Activated CD4-positive, alpha-beta memory T cell treated with anti-CD3 and anti-CD28 coated beads for 36 hours (primary cell): Measurements from ENCODE around the gene MREG. TPM values are rescaled to one million over a fixed set of nuclear protein-coding genes. Genes with fewer than 3 reads are reported as not detected.
"Not testable (repeated sequence)": the region's sequence is repeated elsewhere in the genome, so short reads cannot be mapped to it uniquely, and the experiment has no call there.

Experiments used
- CTCF ChIA-PET: fragments of 350-600 bp; sonication (Branson Sonifier 250); formaldehyde crosslinking; loops from one replicate; lab custom pipeline; 2021; ENCODE audit warnings: antibody characterized with exemption, inconsistent platforms; lab: Charles Lee
- POLR2A ChIA-PET: fragments of 350-600 bp; sonication (Branson Sonifier 250); formaldehyde crosslinking; loops from one replicate; lab custom pipeline; 2021; ENCODE audit warnings: antibody characterized with exemption; lab: Charles Lee
- DNase-seq: peaks from one replicate; pipeline ENCODE4 v3.0.0-alpha.2; 2020
- H3K27ac Mint-ChIP-seq: one replicate; pipeline ENCODE4 v1.8.0; 2021; ENCODE audit warnings: mixed read lengths
- H3K27me3 Mint-ChIP-seq: one replicate; pipeline ENCODE4 v1.8.0; 2021; ENCODE audit warnings: mixed read lengths
- H3K36me3 Mint-ChIP-seq: one replicate; pipeline ENCODE4 v1.8.0; 2021; ENCODE audit warnings: mixed read lengths
- H3K4me1 Mint-ChIP-seq: one replicate; pipeline ENCODE4 v1.8.0; 2021; ENCODE audit warnings: low read depth, mixed read lengths
- H3K4me3 Mint-ChIP-seq: one replicate; pipeline ENCODE4 v1.8.0; 2021; ENCODE audit warnings: mild to moderate bottlenecking, mixed read lengths
- H3K9me3 Mint-ChIP-seq: one replicate; pipeline ENCODE4 v1.8.0; 2021; ENCODE audit warnings: mixed read lengths
- intact Hi-C: fragments of 100-400 bp; cut with micrococcal nuclease; formaldehyde crosslinking; loops from one replicate; pipeline ENCODE4 v1.15.1; 2023
- total RNA-seq, 2 experiments: library from RNA; stranded (reverse); gene quantifications; one replicate each; pipeline ENCODE4 v1.2.3, GENCODE V29; 2021

MREG gene
- total RNA-seq, 2 experiments from 2014 or later: 10.2 to 10.4 TPM

- Mint-ChIP-seq H3K36me3 (no peaks in the 10 kb centered on the region), H3K27me3 (peaks cover 4% of the 10 kb centered on the region), H3K4me3 (no peak overlapping the region), H3K9me3 (no peaks in the 10 kb centered on the region), H3K27ac (no peak overlapping the region), H3K4me1 (peaks cover 2% of the 10 kb centered on the region)
- POLR2A ChIA-PET: no interaction called here
- CTCF ChIA-PET: interaction anchor here (1.0 to 4.8 kb wide), 3 partner anchors 8 to 476 kb away, joined by 3 to 26 read pairs (median 8); no protein-coding TSS in a partner anchor
- intact Hi-C loops: no loop called here
- no peak for DNase-seq
These were observed 83.6 kb downstream of the MREG start for GRCh38 chr2:215929602-215930335.

GRCh38 chr2:215928086-215928485 is 85.3 kb downstream of the MREG start:
- no peak for DNase-seq
- H3K27me3 Mint-ChIP-seq: peaks cover 4% of the 10 kb centered on the region
- H3K4me1 Mint-ChIP-seq: peaks cover 2% of the 10 kb centered on the region
- ChIA-PET CTCF (interaction anchor here (4.8 kb wide), 1 partner anchor 475 kb away, joined by 26 read pairs; no protein-coding TSS in a partner anchor), POLR2A (no interaction called here)
- H3K4me3 Mint-ChIP-seq: no peak overlapping the region
- H3K9me3 Mint-ChIP-seq: no peaks in the 10 kb centered on the region
- H3K27ac Mint-ChIP-seq: no peak overlapping the region
- intact Hi-C loops: no loop called here
- no peaks in the 10 kb centered on the region for H3K36me3 Mint-ChIP-seq

GRCh38 chr2:215926992-215927391 is 86.4 kb downstream of the MREG start:
- CTCF ChIA-PET, H3K27ac Mint-ChIP-seq, H3K27me3 Mint-ChIP-seq, H3K4me3 Mint-ChIP-seq, H3K4me1 Mint-ChIP-seq, H3K36me3 Mint-ChIP-seq, H3K9me3 Mint-ChIP-seq, POLR2A ChIA-PET, intact Hi-C loops, DNase-seq: not testable (repeated sequence)

GRCh38 chr2:215921895-215922294 is 91.5 kb downstream of the MREG start:
- ChIA-PET POLR2A (no interaction called here), CTCF (interaction anchor here (2.1 kb wide), 1 partner anchor 9 kb away, joined by 8 read pairs; no protein-coding TSS in a partner anchor)
- no peaks in the 10 kb centered on the region for H3K9me3 Mint-ChIP-seq
- no peak for DNase-seq
- no peaks in the 10 kb centered on the region for H3K4me1 Mint-ChIP-seq
- intact Hi-C loops: loop anchor here (5.0 kb wide), 1 partner anchor 485 kb away; the partner anchor contains the start of gene FN1
- H3K36me3 Mint-ChIP-seq: no peaks in the 10 kb centered on the region
- H3K27me3 Mint-ChIP-seq: no peaks in the 10 kb centered on the region
- no peak overlapping the region for H3K27ac Mint-ChIP-seq
- no peak overlapping the region for H3K4me3 Mint-ChIP-seq

- H3K4me1 Mint-ChIP-seq: no peaks in the 10 kb centered on the region
- H3K36me3 Mint-ChIP-seq: no peaks in the 10 kb centered on the region
- CTCF ChIA-PET: interaction anchor here (1.1 to 2.1 kb wide), 4 partner anchors 11 to 466 kb away, joined by 3 to 8 read pairs (median 5); no protein-coding TSS in a partner anchor
- DNase-seq: peak; percentile 69
- no peak overlapping the region for H3K27ac Mint-ChIP-seq
- intact Hi-C loops: loop anchor here (1.0 to 5.0 kb wide), 2 partner anchors 466 to 483 kb away; partner anchors contain the start of gene FN1
- peaks cover under 1% of the 10 kb centered on the region for H3K27me3 Mint-ChIP-seq
- no peak overlapping the region for H3K4me3 Mint-ChIP-seq
- POLR2A ChIA-PET: interaction anchor here (0.8 kb wide), 1 partner anchor 19 kb away, joined by 4 read pairs; no protein-coding TSS in a partner anchor
- no peaks in the 10 kb centered on the region for H3K9me3 Mint-ChIP-seq
These were observed 92.9 kb downstream of the MREG start for GRCh38 chr2:215920244-215921100.

GRCh38 chr2:215919624-215920243 is 93.6 kb downstream of the MREG start:
- intact Hi-C loops: loop anchor here (1.0 to 5.0 kb wide), 2 partner anchors 465 to 482 kb away; partner anchors contain the start of gene FN1
- ChIA-PET CTCF (interaction anchor here (1.3 to 1.4 kb wide), 3 partner anchors 14 to 465 kb away, joined by 3 to 7 read pairs (median 6); no protein-coding TSS in a partner anchor), POLR2A (no interaction called here)
- no peak for DNase-seq
- H3K4me1 Mint-ChIP-seq: no peaks in the 10 kb centered on the region
- H3K9me3 Mint-ChIP-seq: no peaks in the 10 kb centered on the region
- no peaks in the 10 kb centered on the region for H3K36me3 Mint-ChIP-seq
- peaks cover 3% of the 10 kb centered on the region for H3K27me3 Mint-ChIP-seq
- no peak overlapping the region for H3K27ac Mint-ChIP-seq
- no peak overlapping the region for H3K4me3 Mint-ChIP-seq

GRCh38 chr2:215918901-215919599 is 94.3 kb downstream of the MREG start:
- intact Hi-C loops: no loop called here
- H3K4me3 Mint-ChIP-seq: no peak overlapping the region
- H3K27me3 Mint-ChIP-seq: peaks cover 7% of the 10 kb centered on the region
- no peaks in the 10 kb centered on the region for H3K36me3 Mint-ChIP-seq
- no peaks in the 10 kb centered on the region for H3K9me3 Mint-ChIP-seq
- no peaks in the 10 kb centered on the region for H3K4me1 Mint-ChIP-seq
- ChIA-PET POLR2A (no interaction called here), CTCF (interaction anchor here (0.7 to 2.3 kb wide), 4 partner anchors 12 to 126 kb away, joined by 3 to 7 read pairs (median 5); no protein-coding TSS in a partner anchor)
- DNase-seq: no peak
- H3K27ac Mint-ChIP-seq: no peak overlapping the region

GRCh38 chr2:215917953-215918620 is 95.3 kb downstream of the MREG start:
- H3K36me3 Mint-ChIP-seq: no peaks in the 10 kb centered on the region
- H3K9me3 Mint-ChIP-seq: no peaks in the 10 kb centered on the region
- intact Hi-C loops: no loop called here
- ChIA-PET CTCF (interaction anchor here (0.5 to 2.3 kb wide), 6 partner anchors 13 to 557 kb away, joined by 3 to 7 read pairs (median 3); no protein-coding TSS in a partner anchor), POLR2A (no interaction called here)
- DNase-seq: no peak
- no peak overlapping the region for H3K4me3 Mint-ChIP-seq
- H3K27me3 Mint-ChIP-seq: peaks cover 9% of the 10 kb centered on the region
- no peaks in the 10 kb centered on the region for H3K4me1 Mint-ChIP-seq
- no peak overlapping the region for H3K27ac Mint-ChIP-seq

GRCh38 chr2:215915441-215915840 is 97.9 kb downstream of the MREG start:
- CTCF ChIA-PET: no interaction called here
- Mint-ChIP-seq H3K4me3 (no peak overlapping the region), H3K9me3 (no peaks in the 10 kb centered on the region), H3K27me3 (peaks cover 17% of the 10 kb centered on the region), H3K27ac (no peak overlapping the region), H3K36me3 (no peaks in the 10 kb centered on the region), H3K4me1 (no peaks in the 10 kb centered on the region)
- DNase-seq: no peak
- POLR2A ChIA-PET: no interaction called here
- intact Hi-C loops: no loop called here

- Mint-ChIP-seq H3K9me3 (no peaks in the 10 kb centered on the region), H3K27ac (no peak overlapping the region), H3K27me3 (peaks cover 18% of the 10 kb centered on the region), H3K36me3 (no peaks in the 10 kb centered on the region), H3K4me1 (no peaks in the 10 kb centered on the region), H3K4me3 (no peak overlapping the region)
- ChIA-PET POLR2A (no interaction called here), CTCF (interaction anchor here (0.6 kb wide), 1 partner anchor 50 kb away, joined by 3 read pairs; no protein-coding TSS in a partner anchor)
- no peak for DNase-seq
- intact Hi-C loops: no loop called here
These were observed 98.6 kb downstream of the MREG start for GRCh38 chr2:215914777-215915165.
